ENCODE measurements around the gene REEP1.
"Not testable (repeated sequence)": the region's sequence is repeated elsewhere in the genome, so short reads cannot be mapped to it uniquely, and the experiment has no call there.

REEP1 gene

DNA sequence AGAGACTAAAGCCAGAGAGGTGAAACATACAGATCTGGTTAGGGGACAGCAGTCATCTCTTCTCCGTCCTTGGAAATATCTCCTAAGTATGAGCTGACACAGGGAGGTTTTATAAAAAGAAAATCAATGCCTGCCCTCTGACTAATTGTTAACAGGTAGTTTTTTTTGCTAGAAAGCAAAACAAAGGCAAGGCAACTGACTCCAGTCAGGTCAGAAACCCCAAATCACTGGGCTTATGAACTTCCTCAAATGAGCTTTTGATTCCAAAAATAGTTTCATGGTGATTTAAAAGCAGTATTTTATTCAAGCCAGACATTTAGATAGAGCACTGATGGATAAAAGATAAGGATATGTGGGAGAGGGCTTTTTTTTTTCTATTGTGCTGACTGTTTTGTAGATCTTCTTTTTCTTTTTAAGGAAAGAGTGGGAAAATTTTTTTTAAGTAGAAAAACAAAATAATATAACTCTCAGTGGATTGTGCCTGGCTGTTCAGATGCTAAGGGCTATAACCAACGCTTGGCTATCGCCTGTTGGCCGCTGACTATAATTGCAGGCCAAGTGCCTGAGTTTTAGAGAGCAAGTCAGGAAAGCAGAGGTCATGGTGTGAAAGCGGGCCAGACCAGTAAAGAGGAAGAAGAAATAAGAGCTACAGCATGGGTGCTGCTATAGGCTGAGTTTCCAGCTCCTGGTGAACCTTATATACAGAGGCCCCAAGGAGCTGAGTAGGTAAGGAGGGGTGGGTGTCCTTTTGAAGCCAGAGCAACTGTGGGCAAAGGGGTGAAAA lies 93.3 kb downstream of the REEP1 start:
- DNase-seq (ENCODE audit: low read depth), result no peak

DNA sequence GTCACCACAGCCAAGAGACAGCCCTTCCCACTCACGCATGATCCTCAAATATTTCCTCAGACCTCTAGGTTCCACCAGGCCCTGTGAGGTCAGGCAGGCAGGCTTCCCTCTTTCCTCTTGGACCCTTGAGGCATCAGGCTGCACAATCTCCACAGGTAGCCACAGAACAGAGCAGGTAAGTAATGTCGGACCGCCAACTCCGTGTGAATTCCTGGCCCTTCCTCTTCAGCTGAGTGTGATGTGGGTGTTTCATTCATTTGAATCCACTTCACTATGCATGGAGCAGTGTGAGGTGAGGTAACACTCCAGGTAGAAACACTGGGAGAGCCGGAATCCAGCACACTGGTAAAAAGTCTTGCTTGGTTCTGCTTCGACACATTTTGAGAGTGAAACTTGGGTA lies 94.2 kb downstream of the REEP1 start:
- no peak for DNase-seq (ENCODE audit: low read depth)

DNA sequence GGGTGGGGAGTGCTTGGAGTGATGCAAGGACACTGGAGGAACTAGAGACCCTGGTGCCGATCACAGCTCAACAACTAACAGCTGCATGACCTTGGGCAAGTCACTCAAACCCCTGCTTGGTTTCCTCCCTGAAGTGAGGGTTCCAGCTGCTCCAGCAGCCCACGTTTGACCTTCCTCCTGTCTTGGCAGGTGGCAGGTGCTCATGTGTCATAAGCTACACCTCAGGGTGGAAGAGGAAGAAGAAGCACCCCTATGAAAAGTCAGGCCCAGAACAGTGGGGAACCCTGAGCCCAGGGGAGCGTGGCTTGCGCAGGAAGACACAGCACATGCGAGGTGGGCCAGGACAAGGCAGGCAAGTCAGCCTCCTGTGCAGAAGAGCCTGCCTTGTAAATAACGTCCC lies 95.8 kb downstream of the REEP1 start:
- DNase-seq (ENCODE audit: low read depth), result no peak

DNA sequence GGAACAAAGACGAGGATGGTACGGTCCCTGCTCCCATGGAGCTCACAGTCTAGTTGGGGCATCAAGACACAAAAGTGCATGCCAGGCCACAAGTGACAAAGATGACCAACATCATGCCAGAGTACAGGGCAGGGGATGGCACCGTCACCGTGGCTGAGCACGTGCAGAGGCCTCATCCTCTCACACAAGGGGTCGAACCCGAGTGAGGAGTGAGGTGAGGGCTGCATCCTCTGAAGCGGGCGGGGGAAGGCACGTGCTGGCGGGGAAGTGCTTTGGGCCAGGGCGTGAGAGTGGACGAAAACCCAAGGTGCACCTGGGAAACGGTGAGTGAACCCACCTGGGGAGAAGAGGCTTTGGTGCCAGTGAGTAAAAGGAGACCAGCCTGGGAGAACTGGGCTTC lies 97.2 kb downstream of the REEP1 start:
- no peak for DNase-seq (ENCODE audit: low read depth)

DNA sequence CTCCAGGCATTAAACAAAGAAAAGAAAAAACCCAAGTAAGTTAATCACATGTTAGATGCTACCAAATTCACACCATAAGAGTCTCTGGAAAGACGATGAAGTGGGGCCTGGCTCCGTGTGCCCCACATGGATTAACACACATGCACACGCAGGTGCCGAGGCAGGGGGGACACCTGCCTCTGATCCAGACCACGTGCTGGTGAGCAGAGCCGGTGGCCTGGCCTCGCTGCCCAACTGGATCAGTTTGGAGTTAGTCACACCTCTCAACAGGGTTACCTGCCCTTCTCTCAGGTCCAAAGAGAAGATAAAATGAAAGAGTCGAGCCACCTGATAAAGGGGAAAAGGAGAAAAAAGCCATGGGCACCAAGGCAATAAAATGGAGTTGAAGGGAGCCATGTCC lies 97.7 kb downstream of the REEP1 start:
- DNase-seq (ENCODE audit: low read depth), result no peak

DNA sequence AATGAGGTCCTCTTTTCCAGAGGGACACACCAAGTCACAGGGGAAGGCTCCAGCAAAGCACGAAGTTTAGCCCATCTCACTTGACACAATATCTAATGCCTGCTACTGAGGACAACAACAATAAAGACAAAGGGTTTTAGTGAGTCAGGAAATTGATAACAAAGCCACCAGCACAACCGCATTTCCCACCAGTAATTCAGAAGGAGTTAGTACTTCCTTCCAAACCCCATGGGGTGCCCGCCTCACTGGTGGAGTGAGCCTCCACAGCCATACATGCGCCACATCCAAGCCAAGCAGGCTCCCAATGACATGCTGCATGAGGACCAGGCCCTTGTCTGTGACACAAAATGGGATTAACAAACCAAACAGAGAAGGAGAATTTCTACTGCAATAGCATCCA lies 98.1 kb downstream of the REEP1 start:
- DNase-seq (ENCODE audit: low read depth), result no peak

DNA sequence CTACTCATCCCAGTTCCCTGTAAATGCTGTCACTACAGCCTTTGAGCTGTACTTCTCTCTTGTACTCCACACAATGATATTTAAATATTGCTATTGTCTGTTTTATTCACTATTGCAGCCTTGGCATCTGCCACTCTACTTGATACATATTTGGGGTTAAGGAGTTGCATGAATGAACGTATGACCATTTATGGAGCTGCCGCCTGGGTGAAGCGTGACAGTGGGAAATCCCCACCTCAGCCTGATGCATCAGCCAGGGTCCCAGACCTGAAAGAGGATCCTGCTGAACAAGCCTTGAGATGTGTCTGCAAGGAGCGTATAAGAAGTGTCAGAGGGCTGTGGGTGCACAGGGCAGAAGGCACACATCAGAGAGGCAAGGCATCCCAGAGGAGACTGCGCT lies 99.1 kb downstream of the REEP1 start:
- DNase-seq (ENCODE audit: low read depth), result peak; percentile 9

DNA sequence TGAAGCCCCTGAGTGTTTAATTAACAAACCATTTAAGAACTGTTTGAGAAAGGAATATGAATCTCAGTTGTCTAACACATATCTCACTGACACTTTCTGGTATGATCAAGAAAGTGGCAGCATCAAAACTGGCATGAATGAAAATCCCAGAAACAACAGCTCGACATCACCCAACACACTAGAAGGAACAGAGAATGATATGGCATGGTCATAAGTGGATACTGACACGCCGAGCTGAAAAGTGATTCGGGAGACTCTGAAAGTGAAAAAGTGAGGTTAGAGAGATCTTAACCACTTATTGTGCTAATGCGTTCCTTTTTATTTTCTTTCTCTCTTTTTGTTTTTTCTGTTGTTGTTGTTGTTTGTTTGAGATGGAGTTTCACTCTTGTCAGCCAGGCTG lies 100.3 kb downstream of the REEP1 start:
- DNase-seq (ENCODE audit: low read depth), result no peak

DNA sequence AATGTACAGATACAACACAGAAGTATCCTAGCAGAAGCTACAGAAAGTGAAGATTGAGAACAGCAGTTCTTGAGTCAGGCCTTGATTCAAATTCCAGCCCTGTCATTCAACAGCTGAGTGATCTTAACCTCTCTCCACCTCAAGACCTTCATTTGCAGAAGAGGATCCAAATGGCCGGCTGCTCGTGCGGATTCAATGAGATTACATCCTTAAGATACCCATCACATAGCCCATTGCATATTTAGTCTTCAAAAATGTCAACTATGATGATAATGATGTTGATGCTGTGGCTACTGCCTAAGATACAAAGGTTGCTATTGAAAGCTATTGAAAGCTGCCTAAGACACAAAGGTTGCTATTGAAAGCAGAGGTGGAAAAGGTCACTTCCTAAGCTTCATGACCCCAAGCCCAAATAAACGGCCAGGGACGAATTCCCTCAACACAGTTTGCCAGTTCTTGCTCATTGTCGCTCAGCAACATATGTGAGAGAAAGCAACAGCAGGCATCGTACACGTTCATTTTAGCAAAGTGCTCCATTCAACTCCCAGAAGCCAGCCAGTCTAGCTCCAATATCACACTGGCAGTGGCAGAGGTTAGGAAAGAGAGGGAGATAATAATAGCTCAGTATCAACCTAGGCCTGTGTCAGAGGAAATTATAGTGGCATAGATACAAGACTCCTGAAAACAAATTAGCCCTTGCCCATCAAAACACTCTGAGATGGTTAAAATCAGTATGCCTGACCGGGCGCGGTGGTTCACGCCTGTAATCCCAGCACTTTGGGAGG lies 102.0 kb downstream of the REEP1 start:
- no peak for DNase-seq (ENCODE audit: low read depth)

DNA sequence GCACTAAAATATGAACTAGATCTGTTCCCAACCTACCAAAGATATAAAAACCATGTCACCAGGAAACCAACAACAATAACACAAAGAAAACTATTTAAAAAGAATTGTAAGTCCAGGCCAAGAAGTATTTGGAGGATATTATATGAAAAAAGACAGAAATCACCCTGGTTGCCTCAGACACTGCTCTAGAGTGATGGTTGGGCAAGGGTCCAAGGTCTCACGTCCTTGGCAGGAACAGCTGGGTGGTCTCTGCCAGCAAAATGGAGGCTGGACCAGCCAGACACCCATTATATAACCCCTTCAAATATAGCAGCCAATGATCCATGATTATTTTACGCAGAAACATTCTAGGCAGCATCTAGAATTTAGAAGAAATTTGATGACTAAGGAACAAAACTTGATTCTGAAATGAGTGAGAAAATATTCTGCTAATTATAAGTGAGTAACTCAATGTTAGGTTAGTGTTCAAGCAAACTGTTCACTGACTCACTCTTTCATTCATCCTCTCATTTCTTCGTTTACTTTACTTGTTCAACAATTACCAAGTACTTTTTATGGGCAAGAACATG lies 102.8 kb downstream of the REEP1 start:
- no peak for DNase-seq (ENCODE audit: low read depth)

DNA sequence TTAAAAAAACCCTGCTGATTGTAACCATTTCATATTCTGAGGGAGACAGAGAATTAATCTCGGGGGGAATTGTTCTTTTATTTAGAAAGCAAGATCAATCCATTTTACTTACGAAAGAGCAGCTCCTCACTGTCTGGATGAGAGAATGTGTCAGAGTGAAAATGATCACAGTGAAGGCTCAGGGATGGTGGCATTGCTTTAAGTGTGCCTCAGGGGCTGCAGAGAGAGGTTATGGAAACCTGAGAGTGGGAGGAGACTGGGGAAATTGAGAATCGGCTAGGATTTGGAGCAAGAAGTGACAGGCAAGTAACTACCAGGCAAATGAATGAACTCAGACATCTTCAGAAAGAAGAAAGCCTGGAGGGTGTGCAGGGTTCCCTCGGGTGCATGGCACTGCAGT lies 104.0 kb downstream of the REEP1 start:
- DNase-seq (ENCODE audit: low read depth), result no peak

DNA sequence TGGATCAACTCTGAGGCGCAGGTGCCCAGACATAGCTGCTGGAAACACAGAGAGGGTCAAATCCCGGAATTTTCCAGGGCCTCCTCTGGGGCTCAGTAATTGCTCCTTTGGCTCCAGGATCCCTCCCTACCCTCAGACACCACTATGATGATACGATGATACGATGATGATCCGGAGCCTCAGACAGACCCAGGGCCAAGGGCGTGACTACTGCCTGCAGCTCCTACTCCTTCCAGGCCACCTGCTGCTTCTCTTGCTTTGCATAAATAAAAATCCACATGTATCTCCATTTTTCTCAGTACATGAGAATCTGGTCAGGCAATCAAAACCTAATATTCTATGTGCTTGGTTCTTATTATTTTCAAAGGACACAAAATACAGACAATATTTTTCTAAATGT lies 104.5 kb downstream of the REEP1 start:
- DNase-seq (ENCODE audit: low read depth), result no peak

DNA sequence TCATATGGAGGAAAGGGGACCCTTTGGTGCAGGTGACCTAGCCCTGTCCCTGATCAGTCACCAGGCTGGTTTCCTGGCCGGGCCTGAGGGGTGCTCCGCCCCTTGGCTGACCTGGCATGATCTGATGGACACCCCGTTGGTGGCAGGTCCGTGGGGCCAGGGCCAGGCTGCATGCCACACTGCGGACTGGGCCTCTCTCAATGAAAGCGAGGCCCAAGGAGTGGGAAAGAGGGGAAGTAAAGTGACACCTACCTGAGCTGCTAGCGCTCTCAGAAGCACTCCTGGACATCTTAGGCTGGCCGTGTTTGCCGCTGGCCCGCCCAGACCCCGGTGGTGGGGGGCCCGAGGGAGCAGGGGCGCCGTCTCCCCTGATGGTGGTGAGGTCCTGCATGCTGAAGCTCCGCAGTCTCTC lies 105.0 kb downstream of the REEP1 start:
- DNase-seq (ENCODE audit: low read depth), result no peak

DNA sequence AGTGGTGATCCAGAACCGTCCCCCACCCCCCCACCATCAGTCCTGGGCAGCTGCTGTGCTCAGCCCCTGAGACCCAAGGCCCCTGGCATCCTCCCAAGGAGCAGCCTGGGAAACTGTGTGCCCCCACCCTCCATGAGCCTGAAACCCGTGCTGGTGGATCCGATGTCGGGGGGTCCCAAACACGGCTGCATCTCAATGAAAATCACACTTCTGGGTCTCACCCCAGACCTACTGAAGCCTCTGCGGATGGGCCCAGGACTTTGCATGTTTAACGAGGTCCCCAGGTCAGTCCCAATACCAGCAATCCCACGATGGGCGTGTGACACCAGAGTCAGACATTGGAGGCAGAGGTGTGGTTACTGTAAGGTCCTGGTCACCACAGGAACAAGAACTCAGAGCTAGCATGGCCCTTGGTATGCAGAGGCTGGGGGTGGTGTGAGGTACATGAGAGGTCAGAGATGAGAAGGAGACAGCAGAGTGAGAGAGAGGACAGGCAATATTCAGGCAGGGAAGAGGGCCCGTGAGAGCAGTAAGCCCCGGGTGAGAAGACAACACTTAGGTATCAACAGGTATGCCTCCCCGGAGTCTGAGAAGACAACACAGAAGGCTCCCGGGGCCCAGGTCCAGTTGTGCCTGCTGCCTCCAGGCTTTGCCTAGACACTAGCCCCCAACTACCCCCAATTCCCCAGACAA lies 105.6 kb downstream of the REEP1 start:
- DNase-seq (ENCODE audit: low read depth), result no peak

DNA sequence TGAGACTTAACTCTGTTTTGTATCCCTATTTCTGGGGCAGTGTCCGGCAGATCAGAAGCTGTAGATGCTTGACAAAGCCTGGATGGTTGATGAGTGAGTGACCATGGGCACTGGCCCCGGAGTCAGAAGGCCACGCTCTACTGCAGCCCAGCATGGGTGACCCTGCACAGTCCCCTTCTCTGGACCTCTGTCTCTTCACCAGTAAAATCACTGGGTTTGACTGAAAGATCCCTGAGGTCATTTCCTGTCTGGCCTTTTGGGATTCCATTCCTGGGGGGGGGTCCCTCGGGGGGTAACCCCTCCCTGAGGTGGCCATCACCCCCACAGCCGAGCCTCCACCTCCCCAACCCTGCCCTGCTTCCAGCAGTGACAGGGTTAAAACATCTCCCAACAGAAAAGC lies 106.5 kb downstream of the REEP1 start:
- DNase-seq (ENCODE audit: low read depth), result no peak

DNA sequence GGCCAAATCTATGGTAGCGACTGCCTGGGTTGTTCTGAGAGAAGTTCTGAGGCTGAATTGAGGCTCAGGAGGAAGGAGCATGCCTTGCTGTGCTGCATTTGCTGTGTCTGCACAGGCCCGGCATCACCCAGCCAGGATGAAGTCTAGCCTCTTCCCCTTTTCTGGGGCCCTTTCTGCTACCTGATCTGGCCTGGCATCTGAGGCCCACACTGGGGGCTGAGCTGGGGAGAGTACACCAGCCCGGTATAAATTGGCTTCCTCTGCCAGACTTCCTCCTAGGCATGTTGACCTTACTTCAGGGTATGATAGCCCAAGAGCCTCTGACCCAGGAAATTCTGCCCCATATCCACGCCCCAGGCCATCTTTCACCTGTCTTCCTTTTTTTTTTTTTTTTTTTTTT lies 108.2 kb downstream of the REEP1 start:
- DNase-seq (ENCODE audit: low read depth), result no peak

DNA sequence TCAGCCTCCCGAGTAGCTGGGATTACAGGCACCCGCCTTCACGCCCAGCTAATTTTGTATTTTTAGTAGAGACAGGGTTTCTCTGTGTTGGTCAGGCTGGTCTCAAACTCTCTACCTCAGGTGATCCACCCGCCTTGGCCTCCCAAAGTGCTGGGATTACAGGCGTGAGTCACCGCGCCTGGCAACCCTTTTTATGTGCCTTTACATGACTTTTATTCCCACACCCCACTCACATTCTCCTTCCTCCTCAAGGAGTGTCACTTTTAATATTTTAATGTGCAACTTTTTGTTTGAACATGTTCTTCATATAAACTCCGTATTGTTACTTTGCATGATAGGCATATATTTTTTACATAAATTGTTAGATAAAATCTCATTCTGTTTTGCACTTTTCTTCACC lies 108.9 kb downstream of the REEP1 start:
- not testable (repeated sequence) for DNase-seq (ENCODE audit: low read depth)

DNA sequence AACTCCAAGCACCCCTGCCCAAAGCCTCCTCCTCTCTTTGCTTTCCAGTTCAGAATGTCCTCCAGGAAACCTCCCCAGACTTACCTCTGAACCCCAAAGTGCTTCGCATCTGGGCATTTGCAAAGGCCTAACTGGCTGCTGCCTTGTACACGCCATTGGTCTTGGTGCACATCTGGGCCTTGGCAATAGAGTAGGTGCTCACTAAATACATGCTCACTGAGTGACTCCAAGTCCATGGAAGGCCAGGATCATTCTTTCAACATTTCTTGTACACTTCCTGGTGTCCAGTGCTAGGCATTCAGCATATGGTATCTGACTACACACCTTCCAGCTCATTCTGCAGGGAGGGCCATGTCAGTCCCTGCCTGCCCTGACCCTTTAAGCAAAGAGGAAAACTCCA lies 109.7 kb downstream of the REEP1 start:
- DNase-seq (ENCODE audit: low read depth), result no peak

DNA sequence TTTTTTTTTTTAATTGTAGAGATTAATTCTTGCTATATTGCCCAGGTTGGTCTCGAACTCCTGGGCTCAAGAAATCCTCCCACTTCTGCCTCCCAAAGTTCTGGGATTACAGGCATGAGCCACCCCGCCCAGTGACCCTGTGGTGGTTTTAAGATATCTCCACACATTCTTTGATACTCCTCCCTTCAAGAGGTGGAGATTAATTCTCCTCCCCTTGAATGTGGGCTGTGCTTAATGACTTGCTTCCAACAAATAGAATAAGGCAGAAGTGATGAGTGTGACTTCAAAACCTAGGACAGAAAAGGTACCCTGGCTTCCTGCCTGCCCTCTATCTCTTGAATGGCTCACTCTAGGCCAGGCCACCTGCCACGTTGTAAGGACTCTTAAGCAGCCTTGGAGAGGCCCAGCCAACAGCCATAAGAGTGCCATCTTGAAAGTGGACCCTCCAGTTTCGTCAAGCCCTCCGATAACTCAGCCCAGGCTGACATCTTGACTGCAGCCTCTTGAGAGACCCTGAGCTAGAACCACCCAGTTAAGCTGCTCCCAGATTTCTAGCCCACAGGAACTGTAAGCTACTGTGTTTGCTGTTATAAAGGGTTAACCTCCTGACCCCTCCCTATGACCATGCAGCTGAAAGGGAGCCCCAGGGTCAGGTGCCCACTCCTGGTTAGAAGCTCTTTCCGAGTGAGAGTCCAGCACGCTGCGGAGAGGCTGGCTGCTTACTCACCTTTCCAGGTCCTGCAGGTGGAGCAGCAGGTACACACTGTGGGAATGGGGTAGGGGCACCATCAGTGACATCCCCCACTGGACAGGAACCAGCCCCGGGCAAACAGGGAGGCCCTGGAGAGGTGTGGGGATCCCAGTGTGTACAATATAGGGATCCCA lies 110.5 kb downstream of the REEP1 start:
- no peak for DNase-seq (ENCODE audit: low read depth)

DNA sequence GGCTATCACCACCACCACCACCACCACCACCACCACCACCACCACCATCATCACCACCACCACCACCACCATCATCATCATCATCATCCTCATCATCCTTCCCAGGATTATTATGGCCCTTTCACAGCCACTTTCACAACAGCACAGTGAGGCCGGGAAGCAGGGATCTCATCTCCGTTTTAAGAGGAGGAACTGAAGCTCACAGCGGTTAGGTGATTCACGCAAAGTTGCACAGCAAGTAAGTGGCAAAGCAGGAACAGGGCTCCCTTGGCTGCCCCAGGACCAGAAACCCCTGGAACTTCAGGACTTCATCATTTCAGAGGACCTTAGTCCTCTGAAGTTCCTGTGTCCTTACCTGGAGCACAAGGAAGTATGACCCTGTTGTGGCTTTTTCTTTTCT lies 111.4 kb downstream of the REEP1 start:
- no peak for DNase-seq (ENCODE audit: low read depth)

DNA sequence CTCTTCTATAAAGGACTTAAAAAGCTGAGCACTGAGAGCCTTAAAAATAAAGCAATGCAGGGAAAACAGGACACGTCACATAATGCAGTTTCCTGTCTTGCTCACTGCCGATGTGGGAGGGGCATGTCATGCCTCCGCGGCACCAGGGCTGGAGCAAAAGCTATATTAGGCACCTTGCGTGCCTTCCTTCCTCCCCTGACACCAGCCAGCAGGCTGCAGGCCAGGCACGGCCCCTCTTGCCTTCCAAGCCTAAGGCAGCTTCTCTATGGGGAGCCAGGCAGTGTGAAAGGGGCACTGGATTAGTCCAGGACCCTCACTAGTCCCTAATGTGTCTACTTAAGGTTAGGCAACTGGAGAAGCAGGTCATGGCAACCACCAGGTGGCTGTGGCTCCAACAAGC lies 111.8 kb downstream of the REEP1 start:
- no peak for DNase-seq (ENCODE audit: low read depth)
